Mammary epithelial cell (primary cell): Measurements from ENCODE around the gene MTCL1.

ENCODE experiments used
- EZH2 ChIP-seq: IDR thresholded peaks from 2 replicates; pipeline ENCODE4 v1.6.1; 2012; ENCODE audit warnings: low read length, inconsistent platforms, borderline replicate concordance
- TF ChIP-seq, protein P1 (sequence below), 2 donors: IDR thresholded peaks in 1 of 2; conservative IDR thresholded peaks in 1 of 2; 2 replicates each; pipeline ENCODE4 v1.5.1; 2011 to 2012; ENCODE audit warnings: inconsistent platforms in 2 of 2, low read length in 2 of 2, mild to moderate bottlenecking in 2 of 2, control low read depth in 1 of 2, low read depth in 1 of 2; ENCODE audit not compliant: insufficient read depth in 1 of 2; ENCODE audit errors: extremely low read depth in 1 of 2

DNA sequence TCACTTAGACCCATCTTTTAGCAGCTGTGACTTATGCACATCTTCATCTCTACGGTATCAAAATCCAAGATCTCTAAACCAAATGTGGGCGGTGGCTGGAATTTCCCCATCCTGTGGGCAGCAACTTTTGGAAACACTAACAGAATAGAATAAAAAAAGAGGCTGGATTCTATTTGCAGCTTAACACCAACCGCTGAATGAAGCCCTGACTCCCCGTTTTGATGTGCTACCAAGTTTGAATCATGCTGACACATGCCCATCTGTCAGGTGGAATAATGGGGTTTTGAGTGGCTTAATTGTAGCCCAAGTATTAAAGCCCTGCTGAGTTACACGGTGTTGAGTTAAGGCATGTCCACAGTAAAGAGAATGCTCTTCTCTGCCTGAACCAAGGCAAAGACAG lies 165.2 kb downstream of the MTCL1 start:
- TF ChIP-seq, protein P1, sequence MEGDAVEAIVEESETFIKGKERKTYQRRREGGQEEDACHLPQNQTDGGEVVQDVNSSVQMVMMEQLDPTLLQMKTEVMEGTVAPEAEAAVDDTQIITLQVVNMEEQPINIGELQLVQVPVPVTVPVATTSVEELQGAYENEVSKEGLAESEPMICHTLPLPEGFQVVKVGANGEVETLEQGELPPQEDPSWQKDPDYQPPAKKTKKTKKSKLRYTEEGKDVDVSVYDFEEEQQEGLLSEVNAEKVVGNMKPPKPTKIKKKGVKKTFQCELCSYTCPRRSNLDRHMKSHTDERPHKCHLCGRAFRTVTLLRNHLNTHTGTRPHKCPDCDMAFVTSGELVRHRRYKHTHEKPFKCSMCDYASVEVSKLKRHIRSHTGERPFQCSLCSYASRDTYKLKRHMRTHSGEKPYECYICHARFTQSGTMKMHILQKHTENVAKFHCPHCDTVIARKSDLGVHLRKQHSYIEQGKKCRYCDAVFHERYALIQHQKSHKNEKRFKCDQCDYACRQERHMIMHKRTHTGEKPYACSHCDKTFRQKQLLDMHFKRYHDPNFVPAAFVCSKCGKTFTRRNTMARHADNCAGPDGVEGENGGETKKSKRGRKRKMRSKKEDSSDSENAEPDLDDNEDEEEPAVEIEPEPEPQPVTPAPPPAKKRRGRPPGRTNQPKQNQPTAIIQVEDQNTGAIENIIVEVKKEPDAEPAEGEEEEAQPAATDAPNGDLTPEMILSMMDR (conservative IDR thresholded peaks at IDR 0.05 in 1 of 2, IDR thresholded peaks at IDR 0.05 in 1 of 2; ENCODE audit: extremely low read depth in 1 of 2, insufficient read depth in 1 of 2, low read depth in 1 of 2, low read length in 2 of 2) = no peak
- TF ChIP-seq EZH2 = no peak
